Skeletal muscle tissue (tissue), 4 donors: ENCODE measurements around the gene THRB. TPM values are rescaled to one million over a fixed set of nuclear protein-coding genes. Genes with fewer than 3 reads are reported as not detected.

ENCODE experiments used
- H3K27ac ChIP-seq: one replicate; pipeline ENCODE4 v1.7.0; 2013; ENCODE audit warnings: mild to moderate bottlenecking, low read depth, low read length, inconsistent platforms
- H3K27me3 ChIP-seq, 3 donors: one replicate each; pipeline ENCODE4 v1.7.0; 2013; ENCODE audit warnings: low read length in 3 of 3; ENCODE audit not compliant: control insufficient read depth in 3 of 3, insufficient read depth in 3 of 3
- H3K36me3 ChIP-seq, 3 donors: one replicate each; pipeline ENCODE4 v1.7.0; 2013; ENCODE audit warnings: low read length in 3 of 3; ENCODE audit not compliant: control insufficient read depth in 3 of 3, insufficient read depth in 3 of 3
- H3K4me1 ChIP-seq, 3 donors: one replicate each; pipeline ENCODE4 v1.7.0; 2013; ENCODE audit warnings: low read length in 3 of 3, mild to moderate bottlenecking in 3 of 3; ENCODE audit not compliant: control insufficient read depth in 3 of 3, insufficient read depth in 3 of 3
- H3K4me3 ChIP-seq, 3 donors: one replicate each; pipeline ENCODE4 v1.7.0; 2013; ENCODE audit warnings: low read length in 3 of 3
- H3K9ac ChIP-seq, 3 donors: one replicate each; pipeline ENCODE4 v1.7.0; 2013; ENCODE audit warnings: low read length in 3 of 3, mild to moderate bottlenecking in 3 of 3, moderate library complexity in 2 of 3, low read depth in 1 of 3
- H3K9me3 ChIP-seq, 3 donors: one replicate each; pipeline ENCODE4 v1.7.0; 2013; ENCODE audit warnings: low read length in 3 of 3; ENCODE audit not compliant: control insufficient read depth in 3 of 3
- total RNA-seq: library from RNA; depleted of rRNA; stranded (reverse); fragments of >200 nt; gene quantifications from one replicate; pipeline ENCODE4 v1.2.3, GENCODE V29; 2014
- donor health status: Osteomylitis.

The THRB gene
- total RNA-seq, 1 donor from 2014 or later = 3.1 TPM

- Histone ChIP-seq H3K9me3 (no peaks in the 10 kb centered on the region), H3K9ac (no peak overlapping the region), H3K27ac (no peak overlapping the region), H3K4me3 (no peak overlapping the region), H3K36me3 (no peaks in the 10 kb centered on the region), H3K4me1 (peaks cover 0 to 5% (median 0%) of the 10 kb centered on the region in 3 donors), H3K27me3 (no peaks in the 10 kb centered on the region)
These were observed 335.7 kb downstream of the THRB start for GRCh38 chr3:24158761-24159454.

- Histone ChIP-seq H3K36me3 (no peaks in the 10 kb centered on the region), H3K4me1 (peaks cover 0 to 8% (median 0%) of the 10 kb centered on the region in 3 donors), H3K27ac (no peak overlapping the region), H3K27me3 (no peaks in the 10 kb centered on the region), H3K4me3 (no peak overlapping the region), H3K9ac (no peak overlapping the region), H3K9me3 (no peaks in the 10 kb centered on the region)
These were observed 337.5 kb downstream of the THRB start for GRCh38 chr3:24157106-24157505.

GRCh38 chr3:24156466-24156865, 338.2 kb downstream of the THRB start:
- H3K27ac ChIP-seq = no peak overlapping the region
- no peak overlapping the region for H3K9ac ChIP-seq

GRCh38 chr3:24155276-24155675, 339.4 kb downstream of the THRB start:
- Histone ChIP-seq H3K4me1 (peaks cover 0 to 12% (median 0%) of the 10 kb centered on the region in 3 donors), H3K27me3 (no peaks in the 10 kb centered on the region), H3K4me3 (no peak overlapping the region), H3K9me3 (no peaks in the 10 kb centered on the region), H3K9ac (no peak overlapping the region), H3K36me3 (no peaks in the 10 kb centered on the region), H3K27ac (no peak overlapping the region)

More at GRCh38 chr3:24156466-24156865, 338.2 kb downstream of the THRB start:
- Histone ChIP-seq H3K4me1 (peaks cover 0 to 11% (median 0%) of the 10 kb centered on the region in 3 donors), H3K27me3 (no peaks in the 10 kb centered on the region), H3K4me3 (no peak overlapping the region), H3K36me3 (no peaks in the 10 kb centered on the region), H3K9me3 (no peaks in the 10 kb centered on the region)

GRCh38 chr3:24154781-24155180, 339.9 kb downstream of the THRB start:
- H3K9ac ChIP-seq = no peak overlapping the region
- no peak overlapping the region for H3K4me3 ChIP-seq
- H3K27ac ChIP-seq = no peak overlapping the region
- peaks cover 0 to 12% (median 0%) of the 10 kb centered on the region in 3 donors for H3K4me1 ChIP-seq
- no peaks in the 10 kb centered on the region for H3K36me3 ChIP-seq
- H3K9me3 ChIP-seq = no peaks in the 10 kb centered on the region
- H3K27me3 ChIP-seq = no peaks in the 10 kb centered on the region

- Histone ChIP-seq H3K4me3 (no peak overlapping the region), H3K4me1 (peaks cover 0 to 12% (median 0%) of the 10 kb centered on the region in 3 donors), H3K27me3 (no peaks in the 10 kb centered on the region), H3K36me3 (no peaks in the 10 kb centered on the region), H3K9me3 (no peaks in the 10 kb centered on the region), H3K9ac (no peak overlapping the region), H3K27ac (no peak overlapping the region)
These were observed 340.5 kb downstream of the THRB start for GRCh38 chr3:24154013-24154695.

- no peaks in the 10 kb centered on the region for H3K9me3 ChIP-seq
- H3K27me3 ChIP-seq = no peaks in the 10 kb centered on the region
- H3K4me1 ChIP-seq = peaks cover 0 to 13% (median 4%) of the 10 kb centered on the region in 3 donors
- no peak overlapping the region for H3K9ac ChIP-seq
- H3K36me3 ChIP-seq = no peaks in the 10 kb centered on the region
- no peak overlapping the region for H3K4me3 ChIP-seq
- H3K27ac ChIP-seq = peak overlapping the region; percentile 20
These were observed 343.1 kb downstream of the THRB start for GRCh38 chr3:24151594-24151993.

GRCh38 chr3:24149032-24149431, 345.6 kb downstream of the THRB start:
- Histone ChIP-seq H3K4me3 (no peak overlapping the region), H3K36me3 (no peaks in the 10 kb centered on the region), H3K27me3 (no peaks in the 10 kb centered on the region), H3K27ac (no peak overlapping the region), H3K9me3 (no peaks in the 10 kb centered on the region), H3K9ac (no peak overlapping the region), H3K4me1 (peaks cover 12 to 21% (median 13%) of the 10 kb centered on the region in 3 donors)

GRCh38 chr3:24145981-24146822, 348.4 kb downstream of the THRB start:
- peaks cover 5 to 20% (median 18%) of the 10 kb centered on the region in 3 donors for H3K36me3 ChIP-seq
- H3K9ac ChIP-seq = no peak overlapping the region
- peak overlapping the region; percentile 57 for H3K27ac ChIP-seq
- no peak overlapping the region for H3K4me3 ChIP-seq
- no peaks in the 10 kb centered on the region for H3K27me3 ChIP-seq
- peaks cover 12 to 14% (median 13%) of the 10 kb centered on the region in 3 donors for H3K4me1 ChIP-seq
- no peaks in the 10 kb centered on the region for H3K9me3 ChIP-seq
